GM18508 (cell line): ENCODE results near the gene KCNH8.

ENCODE experiments used
- ATAC-seq: cut with Tn5 transposase; IDR thresholded peaks from one replicate; pipeline ENCODE4 v1.9.1; 2021; ENCODE audit warnings: moderate number of reproducible peaks; ENCODE audit not compliant: insufficient read depth, unreplicated experiment

The KCNH8 gene

DNA sequence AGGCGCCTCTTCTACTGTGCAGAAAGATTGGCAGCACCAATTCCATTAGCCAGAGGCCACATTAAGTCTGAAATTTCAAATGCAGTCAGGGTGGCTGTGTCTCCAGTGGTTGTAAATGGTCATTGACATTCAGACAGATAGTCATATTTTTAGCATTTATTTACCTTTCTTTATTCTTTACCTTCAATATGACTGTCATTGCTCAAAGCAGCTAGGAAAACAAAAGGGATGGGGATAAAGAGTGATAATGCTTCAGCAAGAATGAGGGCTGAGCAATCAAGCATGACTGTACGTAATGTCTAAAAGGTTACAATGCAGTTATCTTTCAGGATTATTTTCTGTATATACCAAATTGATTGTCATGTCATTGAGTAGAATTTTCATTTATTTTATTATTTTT, 425.3 kb downstream of the KCNH8 start:
- no peak for ATAC-seq

DNA sequence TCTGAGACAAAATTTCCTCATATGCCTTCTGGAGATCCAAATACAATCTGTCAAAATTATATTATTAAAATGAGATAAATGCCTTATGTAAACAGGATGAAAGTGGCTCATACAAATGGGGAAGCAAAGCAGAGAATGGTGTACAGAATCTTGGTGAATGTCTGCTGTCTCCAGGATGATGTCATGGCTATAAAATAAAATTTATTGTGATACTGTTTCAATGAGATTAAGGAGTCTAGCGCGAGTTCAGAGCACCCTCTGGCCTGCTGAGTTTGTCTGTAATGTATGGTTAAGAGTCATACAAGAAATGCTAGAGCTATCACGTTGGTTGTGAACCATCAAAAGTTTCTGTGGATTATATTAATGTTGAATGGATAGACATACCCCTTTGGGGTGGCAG, 426.0 kb downstream of the KCNH8 start:
- no peak for ATAC-seq

DNA sequence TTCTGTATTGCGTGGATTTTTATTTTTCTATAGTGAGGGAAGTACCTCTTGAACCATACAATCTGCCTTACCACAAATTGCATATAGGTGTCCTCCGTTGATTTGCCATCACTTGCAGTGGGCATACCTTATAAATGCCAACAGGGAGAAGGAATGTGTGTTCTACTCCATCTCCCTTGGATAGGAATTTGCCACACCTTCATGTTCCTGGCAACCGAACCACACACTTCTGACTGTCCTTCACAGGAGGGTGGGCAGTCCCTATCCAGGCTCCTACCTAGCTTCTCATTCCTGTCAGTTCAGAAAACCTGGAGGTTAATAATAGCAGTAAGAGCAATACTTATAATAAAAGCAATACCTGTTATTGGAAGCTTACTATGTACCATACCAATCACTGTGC, 428.0 kb downstream of the KCNH8 start:
- no peak for ATAC-seq
